Measurements from ENCODE around the gene SLC66A1.
A peak's percentile ranks its signal among the peaks of the same experiment; 100 is the strongest.
"Not testable (repeated sequence)": the region's sequence is repeated elsewhere in the genome, so short reads cannot be mapped to it uniquely, and the experiment has no call there.

The SLC66A1 gene

GRCh38 chr1:19311931-19312781, at the start of gene SLC66A1, which contains the start of gene AKR7A2:
Gene SLC66A1 (plus strand): TSS chr1:19312326. CDS start chr1:19317678, 5,352 bp downstream.
Gene AKR7A2 (minus strand): TSS chr1:19312144. CDS start chr1:19312124, 20 bp downstream.
- DNase-seq (ENCODE audit: low read depth) = peak; percentile 83

- no peak for DNase-seq (ENCODE audit: low read depth)
Measured at GRCh38 chr1:19262744-19263143, 49.4 kb upstream of the SLC66A1 start.

GRCh38 chr1:19268445-19268844, 43.7 kb upstream of the SLC66A1 start:
- no peak for DNase-seq (ENCODE audit: low read depth)

- DNase-seq (ENCODE audit: low read depth) = not testable (repeated sequence)
Measured at GRCh38 chr1:19269427-19270342, 42.4 kb upstream of the SLC66A1 start.

- not testable (repeated sequence) for DNase-seq (ENCODE audit: low read depth)
Measured at GRCh38 chr1:19270343-19270730, 41.8 kb upstream of the SLC66A1 start.

- DNase-seq (ENCODE audit: low read depth) = no peak
Measured at GRCh38 chr1:19272064-19272463, 40.1 kb upstream of the SLC66A1 start.

GRCh38 chr1:19273106-19273843, 38.9 kb upstream of the SLC66A1 start:
- DNase-seq (ENCODE audit: low read depth) = no peak

- DNase-seq (ENCODE audit: low read depth) = not testable (repeated sequence)
Measured at GRCh38 chr1:19273844-19274531, 38.1 kb upstream of the SLC66A1 start.

GRCh38 chr1:19274636-19275035, 37.5 kb upstream of the SLC66A1 start:
- DNase-seq (ENCODE audit: low read depth) = no peak

- DNase-seq (ENCODE audit: low read depth) = no peak
Measured at GRCh38 chr1:19283891-19284290, 28.2 kb upstream of the SLC66A1 start.

- DNase-seq (ENCODE audit: low read depth) = no peak
Measured at GRCh38 chr1:19284881-19285280, 27.2 kb upstream of the SLC66A1 start.

- DNase-seq (ENCODE audit: low read depth) = not testable (repeated sequence)
Measured at GRCh38 chr1:19285366-19285765, 26.8 kb upstream of the SLC66A1 start.

- not testable (repeated sequence) for DNase-seq (ENCODE audit: low read depth)
Measured at GRCh38 chr1:19285807-19286206, 26.3 kb upstream of the SLC66A1 start.

GRCh38 chr1:19287436-19288185, 24.5 kb upstream of the SLC66A1 start:
- DNase-seq (ENCODE audit: low read depth) = no peak

GRCh38 chr1:19288324-19289241, 23.5 kb upstream of the SLC66A1 start, which contains the start of gene AKR7A3:
Gene AKR7A3 (minus strand): TSS chr1:19288770. CDS start chr1:19288709, 61 bp downstream.
- DNase-seq (ENCODE audit: low read depth) = peak; percentile 55

- no peak for DNase-seq (ENCODE audit: low read depth)
Measured at GRCh38 chr1:19289244-19289643, 22.9 kb upstream of the SLC66A1 start.

- no peak for DNase-seq (ENCODE audit: low read depth)
Measured at GRCh38 chr1:19294638-19295037, 17.5 kb upstream of the SLC66A1 start.

GRCh38 chr1:19300211-19300610, 11.9 kb upstream of the SLC66A1 start:
- DNase-seq (ENCODE audit: low read depth) = no peak

- not testable (repeated sequence) for DNase-seq (ENCODE audit: low read depth)
Measured at GRCh38 chr1:19304081-19304480, 8.0 kb upstream of the SLC66A1 start.

Measured in stimulated activated CD8-positive, alpha-beta memory T cell treated with anti-CD3 and anti-CD28 coated beads, Interleukin-4, amount 100 ng/mL, for 24 hours (primary cell).